Esophagus muscularis mucosa (tissue), 3 donors: ENCODE results near the gene MYZAP.

Experiments used
- POLR2A ChIP-seq: fragments of 450-650 bp; IDR thresholded peaks from one replicate; pipeline ENCODE4 v1.6.1; 2017; ENCODE audit warnings: antibody characterized with exemption, moderate library complexity, mild to moderate bottlenecking, low read depth
- TF ChIP-seq, protein P1 (sequence below), 3 experiments: fragments of 200-600 bp in 2 of 3; fragments of 450-650 bp in 1 of 3; sonication (generic) in 2 of 3; IDR thresholded peaks; one replicate each; pipeline ENCODE4 v1.5.1; 2017 to 2019; ENCODE audit warnings: antibody characterized with exemption in 3 of 3, mild to moderate bottlenecking in 2 of 3, moderate library complexity in 1 of 3

DNA sequence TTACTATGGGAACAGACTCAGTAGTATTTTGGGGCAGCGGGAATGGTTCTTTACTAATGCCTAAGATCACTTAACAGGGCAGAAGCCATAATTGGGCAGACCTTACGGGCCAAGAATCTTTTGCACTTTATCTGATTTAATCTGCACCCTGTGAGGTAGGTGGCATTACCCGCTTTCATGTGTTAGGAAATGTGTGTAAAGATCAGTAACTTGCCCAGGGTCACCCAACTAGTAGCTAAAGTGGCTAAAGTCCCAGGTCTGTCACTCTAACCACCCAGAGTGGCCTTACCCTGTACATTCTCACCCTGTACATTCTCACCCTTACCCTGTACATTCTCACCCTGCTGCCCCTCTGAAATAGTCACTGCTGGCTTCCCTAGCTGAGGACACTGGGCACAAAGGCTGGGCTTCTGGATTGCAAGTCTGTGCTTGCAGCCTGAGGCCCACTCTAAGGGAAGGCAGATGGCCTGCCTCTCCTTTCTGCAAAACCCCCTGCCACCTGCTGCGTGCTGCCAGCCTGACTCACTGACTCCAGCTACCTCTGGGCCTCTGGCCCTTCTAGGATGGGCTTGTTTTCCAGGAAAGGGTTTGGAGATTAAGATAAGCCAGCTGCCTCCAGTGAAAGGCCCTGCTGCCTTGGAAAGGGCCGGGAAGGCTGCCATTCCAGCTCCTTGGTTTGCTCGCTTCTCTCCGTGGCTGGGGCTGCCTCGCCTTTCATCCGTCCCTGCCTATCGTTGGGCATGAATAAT lies 37.5 kb upstream of the MYZAP start:
- TF ChIP-seq, protein P1, sequence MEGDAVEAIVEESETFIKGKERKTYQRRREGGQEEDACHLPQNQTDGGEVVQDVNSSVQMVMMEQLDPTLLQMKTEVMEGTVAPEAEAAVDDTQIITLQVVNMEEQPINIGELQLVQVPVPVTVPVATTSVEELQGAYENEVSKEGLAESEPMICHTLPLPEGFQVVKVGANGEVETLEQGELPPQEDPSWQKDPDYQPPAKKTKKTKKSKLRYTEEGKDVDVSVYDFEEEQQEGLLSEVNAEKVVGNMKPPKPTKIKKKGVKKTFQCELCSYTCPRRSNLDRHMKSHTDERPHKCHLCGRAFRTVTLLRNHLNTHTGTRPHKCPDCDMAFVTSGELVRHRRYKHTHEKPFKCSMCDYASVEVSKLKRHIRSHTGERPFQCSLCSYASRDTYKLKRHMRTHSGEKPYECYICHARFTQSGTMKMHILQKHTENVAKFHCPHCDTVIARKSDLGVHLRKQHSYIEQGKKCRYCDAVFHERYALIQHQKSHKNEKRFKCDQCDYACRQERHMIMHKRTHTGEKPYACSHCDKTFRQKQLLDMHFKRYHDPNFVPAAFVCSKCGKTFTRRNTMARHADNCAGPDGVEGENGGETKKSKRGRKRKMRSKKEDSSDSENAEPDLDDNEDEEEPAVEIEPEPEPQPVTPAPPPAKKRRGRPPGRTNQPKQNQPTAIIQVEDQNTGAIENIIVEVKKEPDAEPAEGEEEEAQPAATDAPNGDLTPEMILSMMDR (IDR thresholded peaks at IDR 0.05) = no peak
- no peak for TF ChIP-seq POLR2A
